ENCODE measurements around the gene ANKFN1.

ANKFN1 gene

DNA sequence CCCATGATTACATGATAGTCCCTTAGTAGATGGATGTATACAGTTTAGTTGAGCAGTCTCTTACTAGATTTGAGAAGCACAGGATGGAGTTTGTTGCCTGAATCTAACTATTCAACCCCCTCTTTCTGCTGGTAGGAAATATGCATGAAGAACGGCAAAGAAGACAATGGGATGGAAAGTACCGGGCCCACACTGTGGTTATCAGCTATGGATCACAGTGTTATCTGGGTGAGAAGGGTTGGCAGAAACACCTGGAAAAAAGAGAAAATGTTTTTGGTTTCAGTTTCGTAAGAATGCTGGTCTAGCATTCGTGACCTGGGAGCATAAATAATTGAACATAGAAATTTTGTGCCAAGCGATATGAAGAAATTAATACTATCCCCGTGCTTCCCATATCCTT lies 53.1 kb downstream of the ANKFN1 start:
- H3K79me2 ChIP-seq (ENCODE audit: control insufficient read depth, low read length): no peaks in the 10 kb centered on the region
- no peaks in the 10 kb centered on the region for H3F3A ChIP-seq (ENCODE audit: control insufficient read depth, insufficient read depth)
- H3K36me3 ChIP-seq (ENCODE audit: control insufficient read depth, low read length): no peaks in the 10 kb centered on the region
- H3K9me3 ChIP-seq (ENCODE audit: control insufficient read depth, insufficient read depth, low read length): peaks cover 4% of the 10 kb centered on the region; the same call in 1 of the 2 replicates
- H3K4me3 ChIP-seq (ENCODE audit: low read length): no peak overlapping the region
- no peak overlapping the region for H3K4me2 ChIP-seq (ENCODE audit: low read length)
- peaks cover 4% of the 10 kb centered on the region; the same call in 1 of the 2 replicates for H3K4me1 ChIP-seq (ENCODE audit: control insufficient read depth, low read length)
- no peak overlapping the region for H3K27ac ChIP-seq (ENCODE audit: low read depth, low read length)
- H3K27me3 ChIP-seq (ENCODE audit: control insufficient read depth, low read length): no peaks in the 10 kb centered on the region
- H4K20me1 ChIP-seq (ENCODE audit: control insufficient read depth, insufficient read depth, low read depth, low read length): no peaks in the 10 kb centered on the region
- TF ChIP-seq EZH2phosphoT487 (IDR thresholded peaks at IDR 0.05; ENCODE audit: borderline replicate concordance, low read length) (no peak), CTCF (IDR thresholded peaks at IDR 0.05; ENCODE audit: low read depth, low read length, poor library complexity, severe bottlenecking) (no peak)
- H3K9me2 ChIP-seq (replicated peaks; ENCODE audit: control insufficient read depth, low read length): no peaks in the 10 kb centered on the region

DNA sequence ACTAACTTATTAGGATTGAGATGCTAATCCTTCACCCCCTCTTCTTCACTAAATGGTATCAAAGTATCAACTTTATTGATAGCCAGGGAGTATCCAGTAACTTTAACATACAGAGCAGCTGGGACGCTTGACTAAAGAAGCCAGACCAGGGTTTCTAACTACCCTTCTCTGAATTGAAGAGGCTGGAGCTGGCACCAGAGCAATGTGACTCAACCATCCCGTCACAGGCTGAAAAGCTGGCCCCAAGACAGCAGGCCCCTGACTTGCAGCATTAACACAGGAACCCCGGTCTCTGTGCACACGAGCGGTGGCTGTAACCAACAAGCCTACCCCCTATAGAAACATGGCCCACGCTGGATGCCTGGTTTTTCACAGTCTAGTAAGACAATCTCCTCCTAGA lies 59.8 kb downstream of the ANKFN1 start:
- Histone ChIP-seq H3K79me2 (ENCODE audit: control insufficient read depth, low read length) (no peaks in the 10 kb centered on the region), H3K4me2 (ENCODE audit: low read length) (no peak overlapping the region), H3K36me3 (ENCODE audit: control insufficient read depth, low read length) (no peaks in the 10 kb centered on the region), H3K9me3 (ENCODE audit: control insufficient read depth, insufficient read depth, low read length) (no peaks in the 10 kb centered on the region), H3K27me3 (ENCODE audit: control insufficient read depth, low read length) (no peaks in the 10 kb centered on the region; the same call in 1 of the 2 replicates), H3K4me3 (ENCODE audit: low read length) (no peak overlapping the region), H4K20me1 (ENCODE audit: control insufficient read depth, insufficient read depth, low read depth, low read length) (no peaks in the 10 kb centered on the region), H3F3A (ENCODE audit: control insufficient read depth, insufficient read depth) (no peaks in the 10 kb centered on the region), H3K27ac (ENCODE audit: low read depth, low read length) (no peak overlapping the region), H3K4me1 (ENCODE audit: control insufficient read depth, low read length) (no peaks in the 10 kb centered on the region), H3K9me2 (replicated peaks; ENCODE audit: control insufficient read depth, low read length) (no peaks in the 10 kb centered on the region)
- TF ChIP-seq CTCF (IDR thresholded peaks at IDR 0.05; ENCODE audit: low read depth, low read length, poor library complexity, severe bottlenecking) (no peak), EZH2phosphoT487 (IDR thresholded peaks at IDR 0.05; ENCODE audit: borderline replicate concordance, low read length) (no peak)

DNA sequence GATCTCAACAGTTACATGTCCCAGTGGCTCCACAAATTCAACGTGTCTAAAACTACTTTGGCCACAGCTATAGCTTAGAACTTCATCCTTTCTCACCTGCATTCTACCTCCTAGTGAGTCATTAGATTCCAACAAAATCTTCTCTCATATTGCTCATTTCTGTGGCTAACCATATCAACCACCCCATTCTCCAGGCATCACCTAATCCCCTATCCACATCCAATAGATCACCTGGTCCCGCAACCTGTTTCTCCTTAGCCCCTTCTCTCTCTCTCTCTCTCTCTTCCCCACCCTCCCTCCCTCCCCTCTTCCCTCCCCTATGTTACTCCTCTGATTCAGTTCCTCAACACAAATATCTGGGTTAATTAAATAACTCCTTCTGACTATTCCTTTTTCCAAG lies 64.6 kb downstream of the ANKFN1 start:
- no peak overlapping the region for H3K4me2 ChIP-seq (ENCODE audit: low read length)
- no peaks in the 10 kb centered on the region for H3K9me3 ChIP-seq (ENCODE audit: control insufficient read depth, insufficient read depth, low read length)
- TF ChIP-seq CTCF (IDR thresholded peaks at IDR 0.05; ENCODE audit: low read depth, low read length, poor library complexity, severe bottlenecking) (no peak), EZH2phosphoT487 (IDR thresholded peaks at IDR 0.05; ENCODE audit: borderline replicate concordance, low read length) (no peak)
- H3K27ac ChIP-seq (ENCODE audit: low read depth, low read length): no peak overlapping the region
- no peak overlapping the region for H3K4me3 ChIP-seq (ENCODE audit: low read length)
- H3K36me3 ChIP-seq (ENCODE audit: control insufficient read depth, low read length): no peaks in the 10 kb centered on the region
- H3K79me2 ChIP-seq (ENCODE audit: control insufficient read depth, low read length): no peaks in the 10 kb centered on the region
- no peaks in the 10 kb centered on the region for H3F3A ChIP-seq (ENCODE audit: control insufficient read depth, insufficient read depth)
- no peaks in the 10 kb centered on the region for H3K9me2 ChIP-seq (replicated peaks; ENCODE audit: control insufficient read depth, low read length)
- no peaks in the 10 kb centered on the region for H4K20me1 ChIP-seq (ENCODE audit: control insufficient read depth, insufficient read depth, low read depth, low read length)
- H3K27me3 ChIP-seq (ENCODE audit: control insufficient read depth, low read length): no peaks in the 10 kb centered on the region; the same call in 1 of the 2 replicates
- no peaks in the 10 kb centered on the region for H3K4me1 ChIP-seq (ENCODE audit: control insufficient read depth, low read length)

Measured in DOHH2 (cell line).